DND-41 (cell line): ENCODE data around the gene ROGDI.

Experiments used
- ATAC-seq: fragments of 200-7000 bp; cut with Tn5 transposase; 3 replicates; pipeline ENCODE4 v1.9.1; 2021; ENCODE audit warnings: low read depth; ENCODE audit not compliant: insufficient read depth
- DNase-seq: peaks from one replicate; pipeline ENCODE4 v3.0.0-alpha.2; 2020
- H2AFZ ChIP-seq: 2 replicates; pipeline ENCODE4 v1.6.0; 2012; ENCODE audit warnings: low read depth, low read length
- H3K27ac ChIP-seq: 2 replicates; pipeline ENCODE4 v1.5.1; 2012; ENCODE audit warnings: low read length, inconsistent platforms
- H3K27me3 ChIP-seq: fragments of 200-600 bp; sonication (generic); 2 replicates; pipeline ENCODE4 v1.6.0; 2012; ENCODE audit warnings: low read length, mild to moderate bottlenecking, inconsistent platforms; ENCODE audit not compliant: insufficient read depth, poor library complexity
- H3K36me3 ChIP-seq: 2 replicates; pipeline ENCODE4 v1.5.1; 2012; ENCODE audit warnings: low read length, inconsistent platforms; ENCODE audit not compliant: insufficient read depth
- H3K4me1 ChIP-seq: 2 replicates; pipeline ENCODE4 v1.5.1; 2012; ENCODE audit warnings: mild to moderate bottlenecking, low read length; ENCODE audit not compliant: insufficient read depth
- H3K4me2 ChIP-seq: 2 replicates; pipeline ENCODE4 v1.6.0; 2012; ENCODE audit warnings: mild to moderate bottlenecking, moderate library complexity, low read length, inconsistent platforms; ENCODE audit not compliant: insufficient read depth
- H3K4me3 ChIP-seq, 2 experiments: fragments of 200-600 bp in 1 of 2; shearing (Covaris generic) in 1 of 2; 2 replicates each; pipeline ENCODE4 v1.5.1; 2012 to 2016; ENCODE audit warnings: inconsistent platforms in 2 of 2, low read length in 2 of 2, mild to moderate bottlenecking in 2 of 2, low read depth in 1 of 2, moderate library complexity in 1 of 2
- H3K79me2 ChIP-seq: 2 replicates; pipeline ENCODE4 v1.6.0; 2012; ENCODE audit warnings: low read length, inconsistent platforms; ENCODE audit not compliant: insufficient read depth
- H3K9ac ChIP-seq: 2 replicates; pipeline ENCODE4 v1.6.0; 2012; ENCODE audit warnings: low read depth, mild to moderate bottlenecking, inconsistent platforms, low read length, moderate library complexity
- H3K9me3 ChIP-seq: 2 replicates; pipeline ENCODE4 v1.5.1; 2012; ENCODE audit warnings: low read length, moderate library complexity, mild to moderate bottlenecking, inconsistent platforms; ENCODE audit not compliant: insufficient read depth, severe bottlenecking
- H4K20me1 ChIP-seq: 2 replicates; pipeline ENCODE4 v1.6.0; 2012; ENCODE audit warnings: low read length; ENCODE audit not compliant: insufficient read depth
- EZH2 ChIP-seq: IDR thresholded peaks from 3 replicates; pipeline ENCODE4 v1.6.1; 2012; ENCODE audit warnings: borderline replicate concordance, low read depth, mild to moderate bottlenecking, moderate library complexity, low read length, inconsistent platforms; ENCODE audit not compliant: severe bottlenecking
- TF ChIP-seq, protein P1 (sequence below): IDR thresholded peaks from 2 replicates; pipeline ENCODE4 v1.5.1; 2012; ENCODE audit warnings: borderline replicate concordance, low read length, moderate library complexity, mild to moderate bottlenecking; ENCODE audit not compliant: poor library complexity, severe bottlenecking; ENCODE audit errors: extremely low read depth

ROGDI gene

DNA sequence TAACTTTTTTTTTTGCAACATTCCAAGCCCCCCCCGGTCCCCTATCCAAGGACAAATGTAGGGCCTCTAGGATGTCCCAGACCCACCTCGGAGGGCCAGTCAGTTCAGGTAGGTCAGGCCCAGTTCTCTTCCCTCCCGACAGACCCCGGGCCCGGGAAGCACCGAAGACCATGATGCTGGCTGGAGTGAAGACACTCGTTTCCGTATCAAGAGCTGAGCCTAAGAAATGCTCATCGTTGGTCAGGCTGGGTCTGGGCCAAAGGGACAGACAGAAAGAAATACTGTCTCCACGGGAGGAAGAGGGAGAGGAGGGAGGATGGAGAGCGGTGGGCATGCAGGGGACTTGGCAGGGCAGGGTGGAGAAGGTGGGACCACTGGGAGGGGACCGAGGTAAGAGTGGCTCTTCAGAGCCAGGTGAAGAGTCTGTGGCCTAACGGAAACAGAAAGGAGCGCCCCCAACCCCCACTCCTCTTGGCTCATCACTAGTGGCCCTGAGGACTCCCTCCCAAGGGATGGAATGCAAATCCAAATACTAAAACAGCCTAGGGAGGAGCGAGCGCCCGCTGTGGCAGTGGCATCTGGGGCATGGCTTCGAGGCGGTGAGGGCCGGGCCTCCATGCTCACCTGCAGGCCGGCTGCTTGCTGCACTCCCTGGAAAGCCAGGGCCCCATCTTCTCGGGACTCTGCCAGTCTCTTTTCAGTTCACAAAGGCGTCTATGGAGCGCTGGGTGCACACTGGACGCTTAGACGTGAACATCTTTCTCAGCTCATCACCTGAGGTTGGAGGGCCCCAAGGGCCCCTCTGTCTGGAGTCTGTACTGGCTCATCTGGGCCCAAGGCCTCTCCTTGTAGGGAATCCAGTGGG lies 1.7 kb upstream of the ROGDI start:
- peaks cover 24% of the 10 kb centered on the region for H3K4me1 ChIP-seq
- no peak overlapping the region for H3K9ac ChIP-seq
- no peak for ATAC-seq
- H3K27ac ChIP-seq: no peak overlapping the region
- peaks cover 43% of the 10 kb centered on the region for H3K36me3 ChIP-seq
- H3K27me3 ChIP-seq: no peaks in the 10 kb centered on the region
- no peak for DNase-seq
- TF ChIP-seq EZH2: no peak
- TF ChIP-seq, protein P1, sequence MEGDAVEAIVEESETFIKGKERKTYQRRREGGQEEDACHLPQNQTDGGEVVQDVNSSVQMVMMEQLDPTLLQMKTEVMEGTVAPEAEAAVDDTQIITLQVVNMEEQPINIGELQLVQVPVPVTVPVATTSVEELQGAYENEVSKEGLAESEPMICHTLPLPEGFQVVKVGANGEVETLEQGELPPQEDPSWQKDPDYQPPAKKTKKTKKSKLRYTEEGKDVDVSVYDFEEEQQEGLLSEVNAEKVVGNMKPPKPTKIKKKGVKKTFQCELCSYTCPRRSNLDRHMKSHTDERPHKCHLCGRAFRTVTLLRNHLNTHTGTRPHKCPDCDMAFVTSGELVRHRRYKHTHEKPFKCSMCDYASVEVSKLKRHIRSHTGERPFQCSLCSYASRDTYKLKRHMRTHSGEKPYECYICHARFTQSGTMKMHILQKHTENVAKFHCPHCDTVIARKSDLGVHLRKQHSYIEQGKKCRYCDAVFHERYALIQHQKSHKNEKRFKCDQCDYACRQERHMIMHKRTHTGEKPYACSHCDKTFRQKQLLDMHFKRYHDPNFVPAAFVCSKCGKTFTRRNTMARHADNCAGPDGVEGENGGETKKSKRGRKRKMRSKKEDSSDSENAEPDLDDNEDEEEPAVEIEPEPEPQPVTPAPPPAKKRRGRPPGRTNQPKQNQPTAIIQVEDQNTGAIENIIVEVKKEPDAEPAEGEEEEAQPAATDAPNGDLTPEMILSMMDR: no peak
- peaks cover 6% of the 10 kb centered on the region; the same call in 1 of the 2 replicates for H4K20me1 ChIP-seq
- no peak overlapping the region for H2AFZ ChIP-seq
- H3K9me3 ChIP-seq: no peaks in the 10 kb centered on the region
- H3K4me2 ChIP-seq: no peak overlapping the region
- H3K4me3 ChIP-seq: no peak overlapping the region
- H3K79me2 ChIP-seq: no peaks in the 10 kb centered on the region

DNA sequence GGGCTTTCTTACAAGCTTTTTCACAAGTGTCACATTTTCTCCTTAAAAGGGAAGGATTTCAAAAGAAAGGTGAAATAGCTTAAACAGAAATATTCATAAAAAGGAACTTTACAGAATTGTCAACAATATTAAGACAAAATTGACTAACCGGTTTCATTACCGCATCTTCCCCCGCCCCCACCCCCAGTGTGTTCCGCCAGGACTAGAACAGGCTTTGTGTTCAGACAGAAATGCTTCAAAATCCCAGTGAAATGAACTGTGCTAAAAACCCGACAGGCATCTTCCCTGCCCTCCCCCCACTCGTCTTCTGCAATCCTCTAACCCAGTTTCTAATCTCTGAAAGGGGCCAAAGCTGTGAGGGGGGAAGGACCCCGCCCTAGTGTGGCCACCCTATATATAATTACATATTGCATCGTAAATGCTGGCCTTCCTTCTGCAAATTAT lies 990 bp upstream of the ROGDI start:
- ATAC-seq (no peak), DNase-seq (no peak)
- Histone ChIP-seq H3K36me3 (peaks cover 37% of the 10 kb centered on the region), H3K4me3 (peak overlapping the region; percentile 70 to 84; a peak in 3 of 4 replicates), H3K9me3 (no peaks in the 10 kb centered on the region), H2AFZ (peak overlapping the region; percentile 89), H3K27ac (peak overlapping the region; percentile 57; the same call in 1 of the 2 replicates), H4K20me1 (peaks cover 6% of the 10 kb centered on the region; the same call in 1 of the 2 replicates), H3K27me3 (no peaks in the 10 kb centered on the region), H3K4me2 (peak overlapping the region; percentile 91), H3K9ac (peak overlapping the region; percentile 59), H3K4me1 (peaks cover 24% of the 10 kb centered on the region), H3K79me2 (no peaks in the 10 kb centered on the region)
- TF ChIP-seq, protein P1: no peak
- no peak for TF ChIP-seq EZH2

DNA sequence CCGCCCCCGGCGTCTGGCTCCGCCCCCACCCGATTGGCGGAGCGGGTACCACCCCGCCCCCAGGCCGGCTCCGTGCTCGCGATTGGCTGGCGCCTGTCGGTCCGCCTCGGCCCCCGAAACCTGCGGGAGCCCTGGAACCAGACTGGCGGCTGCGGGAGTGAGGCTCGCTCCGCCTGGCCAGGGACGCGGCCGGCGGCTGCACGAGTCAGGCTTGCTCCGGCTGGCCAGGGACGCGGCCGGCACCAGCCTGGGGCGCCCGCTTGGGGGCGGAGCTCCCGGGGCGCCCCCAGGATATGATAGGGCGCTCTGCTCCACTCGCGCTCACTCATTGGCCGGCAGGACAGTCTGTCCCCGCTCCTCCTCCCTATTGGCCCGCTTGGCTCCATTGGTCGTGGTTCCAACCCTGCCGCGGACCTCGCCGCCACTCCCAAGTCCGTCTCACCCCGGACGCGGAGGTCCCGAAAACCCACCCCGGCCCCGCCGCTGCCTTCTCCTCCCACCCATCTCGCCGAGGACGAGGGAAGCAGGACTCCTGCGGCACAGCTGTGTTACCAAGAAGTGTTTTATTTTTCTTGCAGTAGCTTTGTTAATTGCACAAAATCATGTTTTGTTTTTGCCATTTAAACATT lies 340 bp upstream of the ROGDI start:
- peak; percentile 90 for DNase-seq
- Histone ChIP-seq H3K9me3 (no peaks in the 10 kb centered on the region), H2AFZ (peak overlapping the region; percentile 89), H4K20me1 (peaks cover 6% of the 10 kb centered on the region; the same call in 1 of the 2 replicates), H3K79me2 (no peaks in the 10 kb centered on the region), H3K4me3 (peak overlapping the region; percentile 70 to 84; a peak in 3 of 4 replicates), H3K27me3 (no peaks in the 10 kb centered on the region), H3K9ac (peak overlapping the region; percentile 59), H3K4me1 (peaks cover 24% of the 10 kb centered on the region), H3K4me2 (peak overlapping the region; percentile 91), H3K27ac (peak overlapping the region; percentile 65), H3K36me3 (peaks cover 31% of the 10 kb centered on the region)
- TF ChIP-seq EZH2: no peak
- TF ChIP-seq, protein P1: no peak
- peak; percentile 98 for ATAC-seq
